CD4-positive, alpha-beta T cell treated with Interleukin-17A for 1 hour (primary cell): ENCODE results near the gene LPO.

ENCODE experiments used
- DNase-seq: peaks from one replicate; pipeline ENCODE4 v3.0.0-alpha.2; 2020

LPO gene

DNA sequence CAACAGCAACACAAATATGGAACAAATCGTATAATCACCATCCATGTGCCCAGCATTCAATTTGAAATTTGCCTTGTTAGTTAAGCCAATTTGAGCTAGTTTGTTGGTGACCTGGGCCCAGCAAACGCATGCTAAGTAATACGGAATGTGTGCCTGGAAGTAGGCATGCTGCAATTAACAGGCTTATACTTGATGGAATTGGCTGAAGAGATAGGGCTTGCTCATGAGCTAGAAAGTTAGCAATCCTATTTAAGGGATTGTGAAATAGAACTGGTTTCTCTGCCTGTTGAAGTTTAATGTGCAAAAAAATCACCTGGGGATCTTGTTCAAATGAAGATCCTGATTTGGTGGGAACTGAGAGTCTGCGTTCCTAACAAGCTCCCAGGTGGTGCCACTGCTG is 8.5 kb upstream of the LPO start:
- no peak for DNase-seq

DNA sequence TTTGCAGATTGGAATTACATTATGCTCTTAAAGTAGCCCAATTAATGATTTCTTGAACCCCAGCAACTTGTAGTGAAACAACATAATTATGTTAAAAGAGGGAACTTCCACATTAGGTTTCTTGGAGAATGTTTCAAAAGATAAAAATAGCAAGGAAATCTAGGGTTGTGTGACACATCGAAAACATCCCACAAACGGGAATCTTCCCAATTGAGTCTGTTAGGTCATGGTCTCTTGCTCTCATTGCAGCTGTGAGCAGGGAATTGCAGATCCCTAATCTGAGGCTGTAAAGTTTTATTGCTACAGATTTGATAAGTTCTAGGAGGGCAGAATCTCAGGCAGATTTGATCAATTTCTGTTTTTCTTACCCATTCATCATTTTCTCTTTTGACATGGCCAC is 6.7 kb upstream of the LPO start:
- DNase-seq: no peak

DNA sequence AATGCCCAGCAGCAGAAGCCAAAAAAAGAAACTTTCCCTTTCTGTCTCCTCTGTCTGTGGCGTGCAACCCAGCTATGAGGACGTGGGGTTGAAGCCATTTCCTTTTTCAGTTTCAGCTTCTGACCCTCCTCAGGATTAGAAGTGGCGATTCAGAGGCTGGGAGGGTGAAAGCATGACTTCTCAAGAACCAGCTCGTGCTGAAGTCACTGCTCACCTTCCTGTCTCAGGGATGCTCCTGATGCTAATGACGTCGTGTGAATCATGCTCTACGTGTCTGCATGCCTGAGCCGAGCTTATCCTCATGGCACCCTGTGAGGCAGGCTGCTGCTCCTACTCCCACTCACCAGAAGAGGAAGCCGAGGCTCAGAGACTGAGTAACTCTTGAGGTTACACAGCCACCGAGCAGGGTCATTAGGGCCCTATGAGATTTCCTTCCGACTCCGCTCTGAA is 5.7 kb upstream of the LPO start:
- DNase-seq: peak; percentile 22

DNA sequence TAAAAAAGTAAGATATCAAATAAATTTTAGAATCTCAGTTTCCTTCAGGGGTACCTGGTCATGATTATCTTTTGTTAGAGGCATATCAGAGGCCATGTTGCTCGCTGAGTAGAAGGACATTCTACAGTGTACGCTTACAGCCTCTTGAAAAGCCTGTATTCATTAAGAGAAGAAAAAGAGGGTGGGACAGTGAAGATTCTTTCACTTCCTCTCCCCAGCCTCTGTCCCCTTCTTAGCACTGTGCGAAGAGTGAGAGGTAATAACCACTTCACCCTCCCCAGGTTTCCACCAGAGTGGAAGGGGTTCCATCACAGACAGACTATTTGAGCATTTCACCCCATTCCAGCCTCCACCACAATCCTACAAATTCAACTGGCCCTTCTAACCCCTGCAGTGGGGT is 4.8 kb upstream of the LPO start:
- no peak for DNase-seq

DNA sequence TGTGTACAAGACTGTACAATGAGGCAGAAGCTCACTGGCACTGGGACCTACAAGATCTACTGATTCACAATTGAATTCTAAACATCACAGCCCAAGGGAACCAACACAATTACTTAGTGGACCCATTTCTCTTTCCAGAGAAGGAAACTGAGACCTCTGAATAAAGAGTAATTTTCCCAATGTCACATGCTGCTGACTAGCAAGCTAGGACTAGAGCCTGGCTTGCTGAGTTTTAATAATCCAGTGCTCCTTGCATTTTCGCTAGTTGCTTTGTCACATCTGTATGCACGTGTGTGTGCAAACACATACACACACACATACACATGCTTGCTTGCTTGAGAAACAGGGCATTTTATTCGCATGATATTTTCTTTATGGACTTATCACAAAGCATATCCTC is 3.9 kb upstream of the LPO start:
- DNase-seq: no peak

DNA sequence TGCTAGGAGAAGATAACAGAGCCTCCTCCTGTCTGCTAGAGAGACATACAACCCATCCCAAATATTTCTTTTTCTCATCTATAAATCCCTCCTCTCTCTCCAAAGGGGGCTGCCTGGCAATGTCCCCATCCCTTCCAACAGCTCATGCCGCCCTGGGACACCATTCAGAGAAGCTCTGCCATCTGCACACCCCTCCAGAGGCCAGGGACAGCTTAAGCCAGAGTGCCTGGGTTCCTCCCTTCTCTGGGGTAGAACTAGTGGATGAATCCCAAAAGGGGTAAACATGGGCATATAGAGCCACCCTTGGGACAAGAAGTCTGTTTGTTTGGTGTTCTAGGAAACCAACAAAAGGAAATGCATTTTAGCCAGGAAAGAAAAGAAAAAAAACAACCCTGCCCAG is 2.6 kb upstream of the LPO start:
- no peak for DNase-seq

DNA sequence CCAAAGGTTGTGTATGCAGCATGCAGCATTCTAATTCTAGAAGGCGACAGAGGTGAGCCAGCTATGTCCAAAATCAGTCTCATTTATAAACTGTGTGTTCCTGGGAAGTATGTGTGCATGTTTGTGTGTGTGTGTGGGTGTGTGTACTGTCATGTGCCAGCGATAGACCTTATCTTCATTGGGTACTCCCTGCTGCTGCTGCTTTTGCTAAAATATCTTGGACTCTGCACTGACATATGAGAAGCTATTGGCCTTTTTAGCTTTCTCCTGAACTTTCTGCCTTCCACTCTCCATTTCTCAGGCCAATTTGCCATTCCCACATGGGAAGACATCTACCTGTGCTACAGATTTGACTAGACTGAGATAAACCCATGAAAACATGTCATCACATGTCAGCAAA is 2.0 kb upstream of the LPO start:
- DNase-seq: no peak

DNA sequence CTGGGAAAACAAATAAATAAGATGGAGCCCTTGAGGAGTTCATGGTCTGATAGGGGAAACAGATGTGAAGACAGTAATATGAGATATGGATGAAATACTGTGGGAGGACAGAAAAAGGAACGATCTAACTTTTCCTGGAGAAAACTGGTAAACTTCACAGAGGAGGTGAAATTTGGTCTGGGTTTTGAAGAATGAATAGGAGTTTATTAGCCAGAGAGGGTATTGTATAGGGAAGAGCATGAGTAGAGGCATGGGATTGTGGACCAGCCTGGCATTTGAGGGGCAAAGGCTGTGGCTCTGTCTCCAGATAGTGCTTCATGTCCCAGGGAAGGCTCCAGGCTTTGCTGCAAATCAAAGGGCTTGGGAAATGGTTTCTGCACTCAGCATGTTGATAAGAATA is 1.6 kb downstream of the LPO start:
- no peak for DNase-seq

DNA sequence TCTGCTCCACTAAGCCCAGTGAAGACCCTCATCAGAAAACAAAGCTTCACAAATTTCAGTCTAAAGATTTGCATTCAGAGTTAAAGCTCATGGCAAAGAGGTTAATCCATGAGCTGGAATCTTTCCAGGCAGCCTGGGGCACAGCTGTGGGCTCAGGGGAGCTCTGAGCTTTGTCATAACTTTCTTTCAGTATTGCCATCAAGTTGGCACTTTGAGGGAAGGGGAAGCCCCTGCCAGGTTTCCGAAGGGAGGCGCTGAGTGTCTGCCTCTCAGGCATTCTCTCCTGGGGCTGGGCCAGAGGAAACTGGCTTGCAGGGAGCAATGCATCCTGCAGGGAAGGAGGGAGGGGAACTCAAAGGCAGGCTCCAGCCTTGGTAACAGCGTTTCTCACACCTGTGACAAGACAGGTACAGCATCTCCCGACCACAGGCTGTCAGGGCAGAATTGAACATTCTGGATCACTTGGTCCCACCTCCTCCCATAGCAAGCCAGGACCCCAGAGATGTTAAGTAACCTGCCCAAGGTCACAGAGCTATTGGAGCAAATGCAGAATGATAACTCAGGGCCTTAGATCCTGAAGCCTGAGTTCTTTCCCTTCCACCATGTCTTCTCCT is 3.9 kb downstream of the LPO start:
- DNase-seq: no peak

DNA sequence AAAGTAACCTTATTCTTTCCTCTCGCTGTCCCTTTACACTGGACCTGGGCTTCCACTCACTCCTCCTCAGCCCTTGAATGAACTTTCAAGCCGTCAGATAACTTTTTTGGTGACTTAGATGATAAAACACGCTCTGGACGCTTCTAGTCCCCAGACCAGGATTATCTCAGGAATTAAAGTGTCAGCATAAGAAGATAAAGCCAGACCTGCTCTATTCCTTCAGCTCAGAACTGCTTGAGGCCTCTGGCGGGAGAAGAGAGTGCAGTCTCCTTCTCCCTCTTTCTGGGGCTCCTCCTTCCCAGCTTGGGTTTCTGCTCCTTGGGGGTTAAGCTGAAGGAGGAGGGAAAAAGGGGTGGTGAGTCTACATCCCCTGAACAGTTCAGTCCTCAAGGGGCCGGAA is 6.6 kb downstream of the LPO start:
- no peak for DNase-seq

DNA sequence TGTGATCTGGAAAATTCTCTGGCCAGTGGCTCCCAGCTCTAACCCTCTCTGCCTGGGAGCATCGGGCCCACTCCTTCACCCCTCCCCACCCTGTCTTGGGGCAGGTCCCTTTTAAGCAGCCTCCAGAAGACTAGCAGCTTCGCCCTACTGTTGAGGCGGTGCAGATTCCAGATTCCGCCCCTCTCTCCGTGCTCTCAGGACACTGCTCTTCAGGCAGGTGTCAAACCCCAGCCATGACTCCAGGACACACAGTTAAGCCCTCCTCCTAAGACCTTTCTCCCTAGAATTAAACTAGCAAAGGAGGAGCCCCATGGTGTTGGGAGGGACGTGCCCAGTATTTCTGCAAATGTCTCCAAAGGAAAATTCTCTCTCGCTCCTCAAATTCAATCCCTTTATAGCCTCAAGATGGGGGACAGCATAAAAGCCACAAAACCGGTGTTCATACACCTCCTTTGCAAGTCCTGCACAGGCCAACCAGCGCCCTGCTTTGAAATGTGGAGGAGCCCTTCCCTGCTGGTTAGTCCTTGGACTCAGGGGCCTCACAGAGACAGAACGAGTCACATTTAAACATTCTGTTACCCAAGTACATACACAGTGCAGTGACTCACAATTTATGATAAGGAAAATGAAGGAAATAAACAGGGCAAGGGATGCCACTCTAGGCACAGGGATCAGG is 7.2 kb downstream of the LPO start:
- DNase-seq: no peak

DNA sequence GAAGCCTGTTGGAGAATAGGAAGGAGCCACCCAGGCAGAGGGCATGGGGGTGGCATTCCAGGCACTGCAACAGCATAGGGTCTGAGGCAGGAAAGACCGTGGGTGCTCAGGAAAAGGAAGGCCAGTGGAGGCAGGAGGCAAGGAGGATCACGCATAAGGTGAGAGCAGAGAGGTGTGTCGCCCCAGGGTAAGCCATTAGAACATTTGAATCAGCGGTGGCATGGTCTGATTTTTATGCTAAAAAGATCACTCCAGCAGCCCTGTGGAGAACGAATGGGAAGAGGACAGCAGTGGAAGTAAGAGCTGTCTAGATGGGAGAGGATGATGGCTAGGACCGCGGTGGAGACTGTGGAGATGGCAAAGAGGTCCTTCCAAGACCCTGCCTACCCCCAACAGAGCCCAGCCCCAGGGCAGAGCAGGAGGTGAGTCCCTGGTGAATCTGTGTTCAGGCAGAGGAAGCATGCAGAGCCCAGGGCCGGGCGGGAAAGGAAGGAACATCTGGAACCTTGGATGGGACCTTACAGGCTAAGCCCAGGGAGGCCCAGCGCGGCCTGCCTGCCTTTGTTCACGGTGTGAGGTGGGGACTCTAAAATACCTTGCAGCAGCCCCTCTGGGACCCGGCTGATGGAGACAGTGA is 7.8 kb downstream of the LPO start:
- DNase-seq: no peak

DNA sequence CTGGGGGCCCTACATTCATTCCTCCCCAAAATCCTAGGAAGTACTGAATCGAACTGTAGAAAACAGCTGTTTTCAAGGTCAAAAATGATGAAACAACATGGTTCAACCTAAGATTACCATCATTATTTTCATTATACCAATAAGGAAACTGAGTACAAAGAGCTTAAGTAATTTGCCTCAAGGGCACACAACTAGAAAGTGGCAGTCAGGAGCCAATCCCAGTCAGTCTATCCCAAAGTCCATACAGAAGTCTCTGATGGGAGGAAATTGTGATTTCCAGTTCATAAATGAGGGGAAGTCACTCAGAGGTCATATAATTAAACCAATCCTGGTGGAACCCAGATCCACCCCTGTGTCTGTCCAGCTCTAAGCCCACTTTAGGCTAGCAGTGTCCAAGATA is 8.4 kb downstream of the LPO start:
- no peak for DNase-seq

DNA sequence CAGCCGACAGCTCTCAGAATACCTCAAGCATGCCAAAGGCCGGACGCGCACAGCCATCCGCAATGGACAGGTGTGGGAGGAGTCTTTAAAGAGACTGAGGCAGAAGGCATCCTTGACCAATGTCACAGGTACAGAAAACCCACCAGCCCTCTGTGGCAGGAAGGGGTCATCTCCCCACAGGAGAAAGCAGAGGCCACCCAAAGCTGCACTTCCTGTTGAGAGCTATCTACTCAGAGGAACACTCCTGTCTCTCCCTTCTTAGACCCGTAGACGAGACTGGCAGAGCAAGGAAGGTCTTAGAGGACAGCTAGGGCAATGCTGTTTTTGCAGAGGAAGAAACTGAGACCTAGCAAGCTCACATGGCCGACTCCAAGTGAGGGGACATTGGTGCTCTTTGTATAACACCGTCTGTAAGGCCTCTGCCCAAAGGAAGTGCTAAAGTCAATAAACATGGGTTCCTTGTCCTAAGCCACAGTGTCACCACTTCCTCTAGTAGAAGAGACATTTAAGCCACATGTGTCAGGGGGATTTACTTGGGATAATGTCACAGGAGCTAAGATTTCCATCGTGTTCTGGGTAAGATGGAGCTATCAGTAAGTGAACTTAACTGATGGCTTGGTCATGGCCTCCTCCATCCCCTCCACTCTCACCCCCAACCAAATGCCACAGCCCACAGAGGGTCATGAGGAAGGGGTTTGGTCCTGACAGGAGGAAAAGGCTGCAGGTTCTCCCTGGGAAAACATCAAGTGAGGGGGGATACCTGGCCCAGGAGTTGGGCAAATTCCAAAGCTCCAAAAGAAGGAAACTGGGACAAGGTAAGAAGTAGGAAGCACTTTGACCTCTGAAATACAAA is 9.4 kb downstream of the LPO start:
- DNase-seq: no peak

DNA sequence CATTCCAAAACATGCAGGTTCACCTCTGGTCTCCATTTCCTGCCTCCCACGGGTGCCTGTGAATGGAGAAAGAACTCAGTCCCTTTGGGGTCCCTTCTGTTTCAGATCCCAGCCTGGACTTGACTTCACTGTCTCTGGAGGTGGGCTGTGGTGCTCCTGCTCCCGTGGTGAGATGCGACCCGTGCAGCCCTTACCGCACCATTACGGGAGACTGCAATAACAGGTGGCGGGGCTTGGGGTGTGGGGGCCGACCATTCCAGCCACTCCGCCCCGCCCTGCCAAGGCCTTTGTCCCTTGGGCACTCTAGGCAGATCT is 10.5 kb downstream of the LPO start:
- DNase-seq: no peak

DNA sequence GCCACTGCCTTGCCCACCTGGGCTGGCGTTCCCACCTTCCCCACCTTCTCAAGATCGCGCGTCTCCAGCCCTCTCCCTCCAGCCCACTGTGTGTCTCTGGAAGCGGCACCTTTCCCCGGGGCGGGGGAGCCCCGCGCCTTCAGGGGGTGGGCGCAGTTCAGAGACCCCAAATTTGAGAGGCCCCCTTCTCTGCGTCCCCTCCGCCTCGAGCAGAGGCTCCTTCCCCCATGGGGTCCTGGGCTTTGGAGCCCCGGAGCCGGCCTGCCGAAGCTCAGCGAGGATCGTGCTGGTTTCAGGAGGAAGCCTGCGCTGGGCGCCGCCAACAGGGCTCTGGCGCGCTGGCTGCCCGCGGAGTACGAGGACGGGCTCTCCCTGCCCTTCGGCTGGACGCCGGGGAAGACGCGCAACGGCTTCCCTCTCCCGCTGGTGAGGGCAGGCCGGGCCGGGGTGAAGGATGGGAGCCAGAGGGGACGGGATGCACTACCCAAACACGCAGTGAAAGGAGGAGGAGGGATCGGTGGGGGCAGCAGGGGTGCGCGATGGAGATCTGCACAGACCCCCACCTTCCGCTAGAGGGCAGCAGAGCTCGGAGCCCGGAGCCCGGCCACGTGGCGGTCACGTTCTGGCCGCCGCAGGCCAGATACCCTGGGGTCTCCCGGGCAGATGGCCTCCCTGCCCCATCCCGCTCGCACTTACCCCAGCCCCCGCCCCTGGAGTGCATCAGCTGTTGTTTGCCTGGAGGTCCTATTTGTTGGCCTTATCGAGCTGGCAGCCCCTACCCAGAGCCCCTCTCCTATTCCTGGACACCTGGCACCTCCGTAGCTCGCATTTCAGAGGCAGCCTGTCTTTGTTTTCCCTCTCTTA is 11.1 kb downstream of the LPO start:
- peak; percentile 76 for DNase-seq

DNA sequence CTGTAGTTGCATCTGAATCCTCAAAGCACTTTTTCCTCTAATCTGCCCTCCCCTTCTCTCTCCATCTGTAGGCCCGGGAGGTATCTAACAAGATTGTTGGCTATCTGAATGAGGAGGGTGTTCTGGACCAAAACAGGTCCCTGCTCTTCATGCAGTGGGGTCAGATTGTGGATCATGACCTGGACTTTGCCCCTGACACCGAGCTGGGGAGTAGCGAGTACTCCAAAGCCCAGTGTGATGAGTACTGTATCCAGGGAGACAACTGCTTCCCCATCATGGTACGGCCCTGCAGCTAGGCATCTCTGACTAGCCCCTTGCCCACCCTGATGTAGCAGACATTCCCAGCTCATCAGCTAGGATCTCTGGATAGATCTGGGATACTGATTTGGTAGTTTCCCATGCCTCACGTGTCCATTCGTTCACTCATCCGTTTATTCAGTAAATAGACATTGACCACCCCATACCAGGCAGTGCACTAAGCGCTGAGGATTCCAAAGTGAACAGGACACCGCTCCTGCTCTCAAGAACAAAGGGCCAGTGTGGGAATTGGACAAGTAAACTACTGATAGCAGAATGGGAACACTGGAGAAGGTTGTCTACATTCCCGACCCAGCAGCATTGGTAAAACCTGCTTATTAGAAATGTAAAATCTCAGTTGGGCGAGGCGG is 12.1 kb downstream of the LPO start:
- no peak for DNase-seq

DNA sequence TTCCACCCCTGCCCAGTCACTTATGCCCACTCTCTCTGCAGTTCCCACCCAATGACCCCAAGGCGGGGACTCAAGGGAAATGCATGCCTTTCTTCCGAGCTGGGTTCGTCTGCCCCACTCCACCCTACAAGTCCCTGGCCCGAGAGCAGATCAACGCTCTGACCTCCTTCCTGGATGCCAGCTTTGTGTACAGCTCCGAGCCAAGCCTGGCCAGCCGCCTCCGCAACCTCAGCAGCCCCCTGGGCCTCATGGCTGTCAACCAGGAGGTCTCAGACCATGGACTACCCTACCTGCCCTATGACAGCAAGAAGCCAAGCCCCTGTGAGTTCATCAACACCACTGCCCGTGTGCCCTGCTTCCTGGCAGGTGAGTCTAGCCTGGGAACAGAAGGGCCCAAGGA is 13.8 kb downstream of the LPO start:
- no peak for DNase-seq

DNA sequence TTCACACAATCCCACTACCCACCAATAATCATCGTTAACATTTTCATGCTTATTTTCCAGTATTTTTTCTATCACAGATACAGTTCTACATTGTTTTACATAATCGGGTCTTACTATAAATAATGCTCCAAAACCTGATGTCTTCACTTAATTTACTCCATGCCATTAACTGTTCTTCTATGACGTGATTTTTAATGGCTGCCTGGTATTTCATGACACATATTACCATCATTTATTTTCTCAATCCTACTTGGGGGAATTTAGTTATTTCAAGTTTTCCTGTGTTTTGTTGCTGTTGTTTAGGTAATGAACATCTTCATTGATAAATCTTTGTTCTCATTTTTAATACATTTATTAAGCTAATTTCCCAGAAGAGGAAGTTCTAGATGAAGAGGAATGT is 14.7 kb downstream of the LPO start:
- DNase-seq: no peak

DNA sequence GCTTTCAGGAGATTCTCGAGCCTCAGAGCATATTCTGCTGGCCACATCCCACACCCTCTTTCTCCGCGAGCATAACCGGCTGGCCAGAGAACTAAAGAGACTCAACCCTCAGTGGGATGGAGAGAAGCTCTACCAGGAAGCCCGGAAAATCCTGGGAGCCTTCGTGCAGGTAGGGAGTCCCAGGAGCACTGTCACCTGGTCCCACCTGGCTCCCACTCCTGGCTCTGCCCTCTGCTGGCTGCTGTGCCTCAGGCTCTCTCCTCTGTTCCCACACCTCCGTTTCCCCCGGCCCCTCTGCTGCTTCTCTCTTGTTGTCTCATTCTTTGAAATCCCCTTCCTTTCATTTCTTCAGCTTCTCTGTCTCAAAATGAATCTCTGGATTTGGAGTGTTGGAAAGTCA is 16.4 kb downstream of the LPO start:
- no peak for DNase-seq

DNA sequence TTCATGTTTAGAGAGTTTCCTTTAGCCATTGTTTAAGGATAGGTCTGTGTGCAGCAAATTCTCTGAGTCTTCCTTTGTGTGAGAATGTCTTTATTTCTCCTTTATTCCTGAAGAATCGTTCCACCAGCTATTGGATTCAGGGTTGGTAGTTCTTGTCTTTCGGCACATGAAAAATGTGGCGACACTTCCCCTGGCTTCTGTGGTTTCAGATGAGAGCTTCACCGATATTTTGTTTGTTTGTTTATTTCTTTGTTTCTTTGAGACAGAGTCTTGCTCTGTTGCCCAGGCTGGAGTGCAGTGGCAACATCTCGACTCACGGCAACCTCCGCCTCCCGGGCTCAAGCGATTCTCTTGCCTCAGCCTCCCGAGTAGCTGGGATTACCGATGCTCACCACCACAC is 23.8 kb downstream of the LPO start:
- DNase-seq: no peak

DNA sequence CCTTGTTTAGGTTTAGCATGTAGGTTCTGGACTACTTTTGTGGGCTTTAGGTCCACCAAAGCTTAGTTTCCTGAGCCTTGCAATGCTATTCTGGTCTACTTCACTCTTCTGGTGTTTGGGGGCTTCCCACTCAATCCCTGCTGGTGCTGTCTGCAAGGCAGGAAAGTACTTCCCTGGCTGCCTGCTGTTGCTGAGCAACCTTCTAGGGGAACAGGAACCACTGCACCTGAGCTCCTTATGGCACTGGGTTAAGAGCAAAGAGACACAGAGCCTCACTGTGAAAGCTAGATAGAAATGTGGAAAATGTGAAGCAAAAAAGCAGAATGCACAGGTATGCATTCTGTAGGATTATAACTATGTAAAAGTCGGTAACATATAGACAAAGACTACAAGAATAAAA is 25.4 kb downstream of the LPO start:
- DNase-seq: no peak
